ENCODE results near the gene PROM2. TPM values are rescaled to one million over a fixed set of nuclear protein-coding genes. Genes with fewer than 3 reads are reported as not detected.

PROM2 gene, protein sequence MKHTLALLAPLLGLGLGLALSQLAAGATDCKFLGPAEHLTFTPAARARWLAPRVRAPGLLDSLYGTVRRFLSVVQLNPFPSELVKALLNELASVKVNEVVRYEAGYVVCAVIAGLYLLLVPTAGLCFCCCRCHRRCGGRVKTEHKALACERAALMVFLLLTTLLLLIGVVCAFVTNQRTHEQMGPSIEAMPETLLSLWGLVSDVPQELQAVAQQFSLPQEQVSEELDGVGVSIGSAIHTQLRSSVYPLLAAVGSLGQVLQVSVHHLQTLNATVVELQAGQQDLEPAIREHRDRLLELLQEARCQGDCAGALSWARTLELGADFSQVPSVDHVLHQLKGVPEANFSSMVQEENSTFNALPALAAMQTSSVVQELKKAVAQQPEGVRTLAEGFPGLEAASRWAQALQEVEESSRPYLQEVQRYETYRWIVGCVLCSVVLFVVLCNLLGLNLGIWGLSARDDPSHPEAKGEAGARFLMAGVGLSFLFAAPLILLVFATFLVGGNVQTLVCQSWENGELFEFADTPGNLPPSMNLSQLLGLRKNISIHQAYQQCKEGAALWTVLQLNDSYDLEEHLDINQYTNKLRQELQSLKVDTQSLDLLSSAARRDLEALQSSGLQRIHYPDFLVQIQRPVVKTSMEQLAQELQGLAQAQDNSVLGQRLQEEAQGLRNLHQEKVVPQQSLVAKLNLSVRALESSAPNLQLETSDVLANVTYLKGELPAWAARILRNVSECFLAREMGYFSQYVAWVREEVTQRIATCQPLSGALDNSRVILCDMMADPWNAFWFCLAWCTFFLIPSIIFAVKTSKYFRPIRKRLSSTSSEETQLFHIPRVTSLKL
- not detected in 2 replicates for polyA plus RNA-seq

DNA sequence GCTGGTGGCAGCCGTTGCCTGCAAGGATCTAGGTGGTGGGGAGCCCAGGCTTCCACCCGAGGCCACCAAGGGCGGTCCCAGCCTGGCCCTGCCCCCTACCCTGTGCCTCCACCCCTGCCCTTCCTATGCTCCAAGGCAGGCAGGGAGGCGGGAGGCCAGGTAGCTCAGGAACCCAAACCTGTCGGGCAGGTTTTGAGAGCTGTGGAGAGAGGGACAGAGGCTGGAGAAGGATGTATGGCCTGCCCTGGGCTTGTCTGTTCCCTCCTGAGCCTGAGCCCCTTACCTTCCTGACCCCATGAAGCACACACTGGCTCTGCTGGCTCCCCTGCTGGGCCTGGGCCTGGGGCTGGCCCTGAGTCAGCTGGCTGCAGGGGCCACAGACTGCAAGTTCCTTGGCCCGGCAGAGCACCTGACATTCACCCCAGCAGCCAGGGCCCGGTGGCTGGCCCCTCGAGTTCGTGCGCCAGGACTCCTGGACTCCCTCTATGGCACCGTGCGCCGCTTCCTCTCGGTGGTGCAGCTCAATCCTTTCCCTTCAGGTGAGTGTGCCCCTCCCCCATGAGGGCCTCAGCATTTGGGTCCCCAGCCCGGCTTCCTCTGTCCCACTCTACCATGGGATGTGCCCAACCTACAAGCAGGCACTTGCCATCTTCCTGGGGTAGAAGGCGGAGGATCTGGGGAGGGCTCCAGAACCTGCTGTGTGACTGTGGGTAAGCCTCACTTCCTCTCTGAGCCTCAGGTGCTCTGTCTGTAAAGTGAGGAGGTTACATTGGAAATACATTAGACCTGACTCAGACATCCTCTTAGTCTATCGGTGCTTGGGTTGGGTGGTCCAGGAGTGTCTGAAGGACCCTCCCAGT is at the start of gene PROM2:
Gene PROM2, plus strand, starts transcription at position 159 of the 860 bp plus-strand sequence. Its CDS starts 137 bp downstream, at position 296.

DNA sequence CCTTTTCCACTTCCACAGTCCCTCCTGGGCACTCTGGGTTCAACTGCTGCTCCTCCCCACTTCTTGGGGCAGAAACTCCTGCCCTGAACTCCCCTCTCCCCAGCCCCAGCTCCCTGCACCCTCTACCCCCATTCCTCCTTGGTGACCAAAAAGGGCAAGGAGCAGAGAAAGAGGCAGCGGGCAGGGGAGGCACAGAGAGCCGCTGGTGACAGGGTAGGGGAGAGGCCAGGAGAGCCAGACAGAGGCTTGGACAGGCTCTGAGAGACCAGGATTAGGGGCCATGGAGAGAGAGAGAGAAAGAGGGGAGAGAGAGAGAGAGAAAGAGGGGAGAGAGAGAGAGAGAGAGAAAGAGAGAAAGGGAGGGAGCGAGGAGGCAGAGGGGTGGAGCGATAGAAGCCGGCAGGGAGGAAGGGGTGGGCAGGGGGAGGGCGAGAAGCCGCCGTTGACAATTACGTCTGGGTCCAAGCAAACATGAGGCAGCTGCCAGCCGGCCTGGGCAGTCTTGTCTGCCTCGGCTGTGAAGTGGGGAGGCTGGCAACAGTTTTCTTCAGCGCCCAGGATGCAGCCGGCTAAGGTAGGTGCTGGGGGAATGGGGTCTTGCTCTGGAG is 22.7 kb downstream of the PROM2 start, which contains the start of gene KCNIP3:
Gene KCNIP3, plus strand, starts transcription at position 468 of the 608 bp plus-strand sequence. Its CDS starts 92 bp downstream, at position 560.

Other genes with a start within 250 kb of the PROM2 start
- 60.2 and 73.7 TPM in 2 replicates for gene MAL, start 248.7 kb upstream of the PROM2 start, polyA plus RNA-seq
- 48.6 and 55.4 TPM in 2 replicates for gene MRPS5, start 152.6 kb upstream of the PROM2 start, polyA plus RNA-seq
- 4.2 and 5.9 TPM in 2 replicates for gene ZNF514, start 114.6 kb upstream of the PROM2 start, polyA plus RNA-seq
- 2.8 and 3.2 TPM in 2 replicates for gene ZNF2, start 108.6 kb upstream of the PROM2 start, polyA plus RNA-seq
- gene ZNF892, start 66.9 kb upstream of the PROM2 start, polyA plus RNA-seq, result 1.2 and 2.1 TPM in 2 replicates
- 4.2 TPM in 1 of 2 replicates, not detected in the other for gene KCNIP3, start 22.9 kb downstream of the PROM2 start, polyA plus RNA-seq
- gene FAHD2A, start 128.3 kb downstream of the PROM2 start, polyA plus RNA-seq, result 4.8 and 6.2 TPM in 2 replicates
- not detected in 2 replicates for gene TRIM43B, start 210.3 kb downstream of the PROM2 start, polyA plus RNA-seq